Fibroblast of skin of right quadriceps (primary cell): Measurements from ENCODE around the gene CLN5.

Source experiments
- DNase-seq: peaks from one replicate; pipeline ENCODE4 v3.0.0-alpha.2; 2013

The CLN5 gene

GRCh38 chr13:77022341-77022740 lies 30.5 kb downstream of the CLN5 start:
- DNase-seq: peak; percentile 23

- peak; percentile 53 for DNase-seq
Measured at GRCh38 chr13:77026255-77026860, 34.5 kb downstream of the CLN5 start.

- DNase-seq: peak; percentile 95
Measured at GRCh38 chr13:77026861-77027621, 35.2 kb downstream of the CLN5 start, which contains the start of gene FBXL3. Gene FBXL3 (minus strand): TSS chr13:77027159. CDS start chr13:77021860, 5,299 bp downstream.

- peak; percentile 11 for DNase-seq
Measured at GRCh38 chr13:77028202-77028601, 36.3 kb downstream of the CLN5 start.

- DNase-seq: no peak
Measured at GRCh38 chr13:77029436-77029835, 37.6 kb downstream of the CLN5 start.

GRCh38 chr13:77031656-77032243 lies 39.9 kb downstream of the CLN5 start:
- DNase-seq: no peak

GRCh38 chr13:77033717-77034302 lies 41.9 kb downstream of the CLN5 start:
- DNase-seq: peak; percentile 11

GRCh38 chr13:77034881-77035280 lies 43.0 kb downstream of the CLN5 start:
- peak; percentile 56 for DNase-seq

- DNase-seq: no peak
Measured at GRCh38 chr13:77036279-77036678, 44.4 kb downstream of the CLN5 start.

- DNase-seq: peak; percentile 23
Measured at GRCh38 chr13:77038907-77039480, 47.1 kb downstream of the CLN5 start.

- DNase-seq: no peak
Measured at GRCh38 chr13:77040076-77040475, 48.2 kb downstream of the CLN5 start.

GRCh38 chr13:77040835-77041234 lies 49.0 kb downstream of the CLN5 start:
- no peak for DNase-seq

GRCh38 chr13:77042566-77043177 lies 50.8 kb downstream of the CLN5 start:
- no peak for DNase-seq

GRCh38 chr13:77047649-77048343 lies 55.9 kb downstream of the CLN5 start:
- no peak for DNase-seq

GRCh38 chr13:77048681-77049080 lies 56.8 kb downstream of the CLN5 start:
- DNase-seq: no peak

GRCh38 chr13:77053192-77053591 lies 61.3 kb downstream of the CLN5 start:
- DNase-seq: no peak
